Endodermal cell (in vitro differentiated cells): ENCODE results near the gene UNG. TPM values are rescaled to one million over a fixed set of nuclear protein-coding genes. Genes with fewer than 3 reads are reported as not detected.

ENCODE experiments used
- DNase-seq: peaks from one replicate; pipeline ENCODE4 v3.0.0-alpha.2; 2017
- H3K27ac ChIP-seq: 2 replicates; pipeline ENCODE4 v1.5.1; 2013; ENCODE audit warnings: mild to moderate bottlenecking, low read depth, low read length, moderate library complexity
- H3K27me3 ChIP-seq: 2 replicates; pipeline ENCODE4 v1.6.1; 2013; ENCODE audit warnings: mild to moderate bottlenecking, low read length, moderate library complexity; ENCODE audit not compliant: insufficient read depth, control insufficient read depth, poor library complexity, severe bottlenecking
- H3K36me3 ChIP-seq: 2 replicates; pipeline ENCODE4 v1.7.0; 2013; ENCODE audit warnings: mild to moderate bottlenecking, low read length, moderate library complexity; ENCODE audit not compliant: control insufficient read depth, insufficient read depth
- H3K4me1 ChIP-seq: one replicate; pipeline ENCODE4 v1.7.0; 2013; ENCODE audit warnings: low read length; ENCODE audit not compliant: control insufficient read depth, insufficient read depth
- H3K4me3 ChIP-seq: 2 replicates; pipeline ENCODE4 v1.5.1; 2013; ENCODE audit warnings: mild to moderate bottlenecking, low read length, moderate library complexity
- H3K9ac ChIP-seq: 2 replicates; pipeline ENCODE4 v1.6.1; 2013; ENCODE audit warnings: mild to moderate bottlenecking, low read length, moderate library complexity; ENCODE audit not compliant: poor library complexity, severe bottlenecking; ENCODE audit errors: extremely low read depth
- H3K9me3 ChIP-seq: 2 replicates; pipeline ENCODE4 v1.6.1; 2013; ENCODE audit warnings: mild to moderate bottlenecking, low read length, moderate library complexity; ENCODE audit not compliant: control insufficient read depth
- H3K27ac Mint-ChIP-seq: 2 replicates; pipeline ENCODE4 v1.8.0; 2020; ENCODE audit warnings: mixed read lengths
- H3K27me3 Mint-ChIP-seq: 2 replicates; pipeline ENCODE4 v1.8.0; 2021; ENCODE audit warnings: mild to moderate bottlenecking, mixed read lengths; ENCODE audit not compliant: insufficient read depth
- H3K36me3 Mint-ChIP-seq: 2 replicates; pipeline ENCODE4 v1.8.0; 2020; ENCODE audit warnings: low read depth, mixed read lengths
- H3K4me1 Mint-ChIP-seq: 2 replicates; pipeline ENCODE4 v1.8.0; 2020; ENCODE audit warnings: mixed read lengths
- H3K4me3 Mint-ChIP-seq: 2 replicates; pipeline ENCODE4 v1.8.0; 2020; ENCODE audit warnings: mild to moderate bottlenecking, moderate library complexity, mixed read lengths
- H3K9me3 Mint-ChIP-seq: 2 replicates; pipeline ENCODE4 v1.8.0; 2020; ENCODE audit warnings: mild to moderate bottlenecking, mixed read lengths
- WGBS, 2 experiments: methylation state at CpG; one replicate each; pipeline versions ENCODE4 v1.1.5 to v1.1.7; 2013; ENCODE audit warnings: missing lambda C conversion rate in 2 of 2, mixed read lengths in 1 of 2; ENCODE audit not compliant: insufficient coverage in 1 of 2, insufficient read length in 1 of 2; 5-methylcytosine and 5-hydroxymethylcytosine counted together
- total RNA-seq, 2 donors: library from RNA; stranded (reverse); fragmentation: NEBNext Ultra II Directional in 1 of 2; extraction: Animal tissue kit (Norgen Biotek cat#: 25700) in 1 of 2; gene quantifications; 2 replicates in 1 of 2; 3 replicates in 1 of 2; pipeline ENCODE4 v1.2.1, GENCODE V29; 2021
- TF ChIP-seq, protein P1 (sequence below): fragments of 200-600 bp; sonication (generic); conservative IDR thresholded peaks from 2 replicates; pipeline ENCODE4 v1.5.0; 2021; ENCODE audit warnings: antibody characterized with exemption, mild to moderate bottlenecking

UNG gene
- total RNA-seq, 2 donors from 2014 or later, result 104 to 114 TPM

DNA sequence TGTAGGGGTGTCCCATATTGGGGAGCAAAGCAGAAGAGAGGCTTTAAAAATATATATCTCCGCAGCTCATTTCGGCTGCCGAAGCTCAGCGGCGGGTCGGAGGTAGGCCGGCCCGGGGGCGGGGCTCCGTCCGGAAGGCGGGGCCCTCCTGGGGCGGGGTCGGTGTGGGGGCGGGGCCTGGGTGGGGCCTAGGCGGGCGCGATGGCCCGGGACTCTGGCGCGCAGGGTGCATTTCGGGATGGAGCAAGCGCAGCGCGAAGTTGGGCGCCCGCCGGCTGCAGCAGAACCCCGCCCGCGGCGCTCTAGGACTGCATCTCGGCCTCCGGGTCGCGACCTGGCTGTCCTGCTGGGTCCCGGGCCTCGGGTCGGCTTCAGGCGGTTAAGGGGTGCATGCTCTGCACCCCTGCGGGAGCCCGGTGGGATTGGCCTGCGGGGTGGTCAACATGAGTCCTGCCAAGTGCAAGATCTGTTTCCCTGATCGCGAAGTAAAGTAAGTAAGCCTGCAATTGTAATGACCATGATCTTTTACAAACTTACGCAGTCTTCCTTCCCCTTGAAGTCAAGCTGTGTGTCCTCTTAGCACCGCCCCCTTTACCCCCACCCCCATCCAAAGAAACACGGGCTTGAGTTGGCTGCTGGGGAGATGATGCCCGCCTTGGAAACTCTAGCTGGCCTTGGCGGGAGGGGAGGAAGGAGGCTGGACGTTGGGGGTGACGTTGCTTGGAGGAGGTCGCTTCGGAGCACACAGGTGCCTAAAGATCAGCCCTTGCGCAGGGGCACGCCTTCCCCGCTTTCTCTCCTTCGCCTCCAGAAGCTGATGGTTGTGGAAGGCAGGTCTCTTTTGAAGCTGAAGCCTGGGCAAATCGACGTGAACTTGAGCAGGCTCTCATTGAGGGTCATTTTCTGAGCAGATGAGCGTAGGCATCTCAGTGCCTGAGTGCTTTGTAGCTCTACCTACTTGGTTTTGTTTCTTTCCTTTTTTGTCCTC is 57.3 kb downstream of the UNG start:
- DNase-seq, result peak; percentile 99
- Histone ChIP-seq H3K4me3 (peak overlapping the region; percentile 88), H3K4me1 (no peaks in the 10 kb centered on the region), H3K9ac (peak overlapping the region; percentile 48), H3K9me3 (no peaks in the 10 kb centered on the region), H3K27me3 (peaks cover 24% of the 10 kb centered on the region), H3K36me3 (no peaks in the 10 kb centered on the region), H3K27ac (no peak overlapping the region)
- Mint-ChIP-seq H3K9me3 (no peaks in the 10 kb centered on the region), H3K4me3 (peak overlapping the region; percentile 79), H3K4me1 (peaks cover 11% of the 10 kb centered on the region), H3K36me3 (no peaks in the 10 kb centered on the region), H3K27ac (peak overlapping the region; percentile 97), H3K27me3 (peaks cover 31% of the 10 kb centered on the region)
- TF ChIP-seq, protein P1, sequence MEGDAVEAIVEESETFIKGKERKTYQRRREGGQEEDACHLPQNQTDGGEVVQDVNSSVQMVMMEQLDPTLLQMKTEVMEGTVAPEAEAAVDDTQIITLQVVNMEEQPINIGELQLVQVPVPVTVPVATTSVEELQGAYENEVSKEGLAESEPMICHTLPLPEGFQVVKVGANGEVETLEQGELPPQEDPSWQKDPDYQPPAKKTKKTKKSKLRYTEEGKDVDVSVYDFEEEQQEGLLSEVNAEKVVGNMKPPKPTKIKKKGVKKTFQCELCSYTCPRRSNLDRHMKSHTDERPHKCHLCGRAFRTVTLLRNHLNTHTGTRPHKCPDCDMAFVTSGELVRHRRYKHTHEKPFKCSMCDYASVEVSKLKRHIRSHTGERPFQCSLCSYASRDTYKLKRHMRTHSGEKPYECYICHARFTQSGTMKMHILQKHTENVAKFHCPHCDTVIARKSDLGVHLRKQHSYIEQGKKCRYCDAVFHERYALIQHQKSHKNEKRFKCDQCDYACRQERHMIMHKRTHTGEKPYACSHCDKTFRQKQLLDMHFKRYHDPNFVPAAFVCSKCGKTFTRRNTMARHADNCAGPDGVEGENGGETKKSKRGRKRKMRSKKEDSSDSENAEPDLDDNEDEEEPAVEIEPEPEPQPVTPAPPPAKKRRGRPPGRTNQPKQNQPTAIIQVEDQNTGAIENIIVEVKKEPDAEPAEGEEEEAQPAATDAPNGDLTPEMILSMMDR, result no peak
- 0 to 1% methylated on average over 16 to 60 of the region's 61 CpGs for WGBS, 2 experiments

GRCh38 chr12:109156036-109156435 is 58.6 kb downstream of the UNG start:
- H3K27ac Mint-ChIP-seq, result no peak overlapping the region
- TF ChIP-seq, protein P1, result no peak
- no peak overlapping the region for H3K4me3 ChIP-seq
- peak; percentile 31 for DNase-seq
- no peak overlapping the region for H3K27ac ChIP-seq
- no peaks in the 10 kb centered on the region for H3K36me3 ChIP-seq
- H3K9ac ChIP-seq, result no peak overlapping the region
- no peak overlapping the region for H3K4me3 Mint-ChIP-seq
- no peaks in the 10 kb centered on the region for H3K4me1 ChIP-seq
- peaks cover 11% of the 10 kb centered on the region for H3K4me1 Mint-ChIP-seq
- no peaks in the 10 kb centered on the region for H3K9me3 ChIP-seq
- no peaks in the 10 kb centered on the region for H3K9me3 Mint-ChIP-seq
- WGBS, 2 experiments, result 93 to 100% methylated on average over 2 to 5 of the region's 5 CpGs
- no peaks in the 10 kb centered on the region for H3K36me3 Mint-ChIP-seq
- peaks cover 16% of the 10 kb centered on the region for H3K27me3 ChIP-seq
- H3K27me3 Mint-ChIP-seq, result peaks cover 22% of the 10 kb centered on the region

DNA sequence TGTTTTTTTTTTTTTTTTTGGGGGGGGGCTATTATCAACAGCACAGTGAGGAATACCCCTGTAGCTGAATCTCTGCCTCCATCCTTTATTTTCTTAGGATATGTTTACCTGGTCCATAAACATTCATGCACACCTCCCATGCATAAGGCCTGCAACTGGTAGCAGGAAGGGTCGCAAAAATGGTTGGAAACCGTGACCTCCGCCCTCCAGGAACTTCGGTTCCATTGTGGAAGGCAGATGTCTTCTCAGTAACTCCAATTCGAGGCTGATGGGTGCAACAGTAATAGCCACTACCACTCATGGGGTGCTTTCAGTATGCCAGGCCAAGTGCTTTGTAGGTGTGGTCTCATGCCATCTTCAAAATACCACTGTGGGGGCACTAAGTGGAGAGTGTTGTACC is 59.2 kb downstream of the UNG start:
- Mint-ChIP-seq H3K36me3 (no peaks in the 10 kb centered on the region), H3K4me3 (no peak overlapping the region), H3K9me3 (no peaks in the 10 kb centered on the region), H3K27ac (no peak overlapping the region), H3K4me1 (peaks cover 11% of the 10 kb centered on the region), H3K27me3 (peaks cover 22% of the 10 kb centered on the region)
- peak; percentile 27 for DNase-seq
- Histone ChIP-seq H3K36me3 (no peaks in the 10 kb centered on the region), H3K9ac (no peak overlapping the region), H3K27ac (no peak overlapping the region), H3K9me3 (no peaks in the 10 kb centered on the region), H3K27me3 (peaks cover 12% of the 10 kb centered on the region), H3K4me1 (no peaks in the 10 kb centered on the region), H3K4me3 (no peak overlapping the region)
- TF ChIP-seq, protein P1, result no peak
- 93% methylated on average over 5 of the region's 5 CpGs for WGBS, 2 experiments
